Measurements from ENCODE around the gene ADAMTS2. TPM values are rescaled to one million over a fixed set of nuclear protein-coding genes. Genes with fewer than 3 reads are reported as not detected.

Gene ADAMTS2
- total and polyA plus RNA-seq, 2 donors (not counting 3 experiments of a cell fraction or from before 2014, with no cell fraction given) = not detected

DNA sequence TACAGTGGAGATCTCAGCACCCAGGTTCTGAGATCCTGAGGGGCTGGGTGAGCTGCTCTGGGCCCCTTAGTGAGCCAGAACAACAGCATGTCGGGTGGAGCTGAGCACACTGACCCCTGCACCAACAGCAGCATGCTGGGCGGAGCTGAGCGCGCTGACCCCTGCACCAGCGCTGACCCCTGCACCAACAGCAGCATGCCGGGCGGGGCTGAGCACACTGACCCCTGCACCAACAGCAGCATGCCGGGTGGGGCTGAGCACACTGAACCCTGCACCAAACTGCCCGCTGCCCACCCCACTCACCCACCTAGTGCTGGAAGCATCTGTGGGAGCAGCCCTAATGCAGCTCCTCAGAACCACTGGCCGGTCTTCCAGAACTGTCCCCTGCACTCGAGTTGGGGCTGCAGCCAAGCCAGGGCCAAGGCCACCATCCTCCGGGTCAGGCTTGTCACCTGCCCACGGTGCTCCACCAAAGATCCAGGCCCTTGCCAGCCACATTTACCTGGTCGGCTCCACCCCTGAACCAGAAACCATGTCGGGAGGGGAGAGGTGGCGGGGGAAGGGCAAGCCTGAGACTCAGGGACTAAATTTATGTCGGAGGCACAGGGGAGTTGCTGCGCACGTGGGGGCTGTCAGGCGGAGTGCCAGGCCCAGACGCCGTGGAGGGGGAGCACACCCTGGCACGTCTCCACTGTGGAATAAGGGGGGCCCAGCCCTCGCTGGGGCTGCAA, 80.3 kb downstream of the ADAMTS2 start:
- no peaks in the 10 kb centered on the region for H4K20me1 ChIP-seq (replicated peaks; ENCODE audit: control insufficient read depth, extremely low read depth, insufficient read depth, low read length)
- no peaks in the 10 kb centered on the region for H3K79me2 ChIP-seq (ENCODE audit: control insufficient read depth, insufficient read depth, low read length)
- no peaks in the 10 kb centered on the region for H3K9me1 ChIP-seq (replicated peaks; ENCODE audit: control insufficient read depth, extremely low read depth, insufficient read depth, low read length)
- DNase-seq (ENCODE audit: low read depth, low spot score) (no peak), FAIRE-seq (no peak)
- dilution Hi-C loops (cut with MboI; ENCODE audit: extremely low pct_ligation_motif_present, low sequenced_read_pairs) = no loop called here
- CTCF ChIA-PET = no interaction called here
- POLR2A ChIA-PET = no interaction called here
- no peaks in the 10 kb centered on the region for H3K9me3 ChIP-seq (replicated peaks; ENCODE audit: control insufficient read depth, insufficient read depth, low read length)
- no peak overlapping the region for H3K9ac ChIP-seq (replicated peaks; ENCODE audit: extremely low read depth, insufficient read depth, low read length)
- H2AFZ ChIP-seq (ENCODE audit: low read depth, low read length) = no peak overlapping the region
- H3K4me1 ChIP-seq (ENCODE audit: control insufficient read depth, extremely low read depth, insufficient read depth, low read length) = no peaks in the 10 kb centered on the region
- no peak overlapping the region for H3K27ac ChIP-seq (ENCODE audit: insufficient read depth, low read depth, low read length)
- BruUV-seq (replicated peaks) = no TSS peak
- H3K27me3 ChIP-seq (ENCODE audit: control insufficient read depth in 2 of 2, insufficient read depth in 2 of 2, low read length in 2 of 2) = no peaks in the 10 kb centered on the region
- H3K4me2 ChIP-seq (ENCODE audit: insufficient read depth, low read length) = no peak overlapping the region
- H3K4me3 ChIP-seq (replicated peaks in 1 of 3; ENCODE audit: insufficient read depth in 1 of 3, low read depth in 1 of 3, low read length in 3 of 3) = no peak overlapping the region
- no peaks in the 10 kb centered on the region for H3K36me3 ChIP-seq (ENCODE audit: control insufficient read depth in 2 of 2, extremely low read depth in 1 of 2, insufficient read depth in 2 of 2, low read length in 2 of 2)
- TF ChIP-seq JUN (IDR thresholded peaks at IDR 0.05; ENCODE audit: borderline replicate concordance, insufficient read depth, insufficient read length, low read depth) (no peak), MAX (IDR thresholded peaks at IDR 0.05; ENCODE audit: insufficient read depth, insufficient read length) (no peak), MYC (IDR thresholded peaks at IDR 0.05; ENCODE audit: low read depth, low read length) (no peak), POLR2A (IDR thresholded peaks at IDR 0.05; ENCODE audit: low read depth, low read length) (no peak)
- intact Hi-C loops (cut with micrococcal nuclease) = no loop called here

DNA sequence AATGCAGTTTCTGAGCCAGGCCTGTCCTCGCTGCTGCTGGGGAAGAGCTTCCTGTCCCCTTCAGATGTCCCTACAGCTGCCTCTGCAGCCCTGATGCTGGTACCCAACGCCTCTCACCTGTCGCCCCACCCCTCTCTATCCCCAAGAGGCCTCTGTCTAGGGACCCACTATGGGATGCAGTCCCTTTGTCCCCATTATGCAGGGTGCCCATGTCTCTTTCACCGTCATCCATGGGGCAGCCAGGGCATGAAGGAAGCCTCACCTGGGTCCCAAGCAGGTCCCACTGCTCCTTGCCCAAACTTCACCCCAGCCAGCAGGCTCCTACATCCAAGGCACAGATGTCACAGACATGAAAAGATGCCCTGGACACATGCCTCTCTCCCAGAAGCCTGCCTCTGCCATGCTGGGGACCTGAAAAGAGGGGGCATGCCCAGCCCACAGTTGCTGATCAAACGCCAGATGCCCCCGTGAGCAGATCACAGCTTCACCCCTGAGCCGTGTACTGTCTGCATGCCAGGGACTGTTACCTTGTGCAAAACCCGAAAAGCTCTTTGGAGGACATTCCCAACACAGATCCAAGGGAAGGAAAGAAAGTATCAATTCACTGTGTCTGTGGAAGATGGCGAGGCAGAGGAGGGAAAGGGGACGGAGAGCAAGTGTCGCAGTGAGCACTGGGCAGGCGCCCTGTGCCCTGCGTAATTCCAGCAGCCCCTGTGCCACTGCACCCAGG, 81.0 kb downstream of the ADAMTS2 start:
- Histone ChIP-seq H3K27me3 (ENCODE audit: control insufficient read depth in 2 of 2, insufficient read depth in 2 of 2, low read length in 2 of 2) (no peaks in the 10 kb centered on the region), H3K4me2 (ENCODE audit: insufficient read depth, low read length) (no peak overlapping the region), H3K9ac (replicated peaks; ENCODE audit: extremely low read depth, insufficient read depth, low read length) (no peak overlapping the region), H2AFZ (ENCODE audit: low read depth, low read length) (no peak overlapping the region), H3K79me2 (ENCODE audit: control insufficient read depth, insufficient read depth, low read length) (no peaks in the 10 kb centered on the region), H3K4me1 (ENCODE audit: control insufficient read depth, extremely low read depth, insufficient read depth, low read length) (no peaks in the 10 kb centered on the region), H3K4me3 (replicated peaks in 1 of 3; ENCODE audit: insufficient read depth in 1 of 3, low read depth in 1 of 3, low read length in 3 of 3) (no peak overlapping the region), H3K9me3 (replicated peaks; ENCODE audit: control insufficient read depth, insufficient read depth, low read length) (peaks cover 2% of the 10 kb centered on the region), H3K27ac (ENCODE audit: insufficient read depth, low read depth, low read length) (no peak overlapping the region), H4K20me1 (replicated peaks; ENCODE audit: control insufficient read depth, extremely low read depth, insufficient read depth, low read length) (no peaks in the 10 kb centered on the region), H3K36me3 (ENCODE audit: control insufficient read depth in 2 of 2, extremely low read depth in 1 of 2, insufficient read depth in 2 of 2, low read length in 2 of 2) (no peaks in the 10 kb centered on the region), H3K9me1 (replicated peaks; ENCODE audit: control insufficient read depth, extremely low read depth, insufficient read depth, low read length) (no peaks in the 10 kb centered on the region)
- DNase-seq (ENCODE audit: low read depth, low spot score) = no peak
- intact Hi-C loops (cut with micrococcal nuclease) (no loop called here), dilution Hi-C loops (cut with MboI; ENCODE audit: extremely low pct_ligation_motif_present, low sequenced_read_pairs) (no loop called here)
- TF ChIP-seq POLR2AphosphoS5 (IDR thresholded peaks at IDR 0.05; ENCODE audit: insufficient read depth, low read depth, low read length) = no peak
- no peak for TF ChIP-seq POLR2A (IDR thresholded peaks at IDR 0.05; ENCODE audit: low read depth, low read length)
- TF ChIP-seq MYC (IDR thresholded peaks at IDR 0.05; ENCODE audit: low read depth, low read length) = no peak
- TF ChIP-seq JUN (IDR thresholded peaks at IDR 0.05; ENCODE audit: borderline replicate concordance, insufficient read depth, insufficient read length, low read depth) = no peak
- TF ChIP-seq CTCF (IDR thresholded peaks at IDR 0.05; ENCODE audit: extremely low read depth in 1 of 2, insufficient read depth in 1 of 2, low read depth in 1 of 2, low read length in 2 of 2) = no peak
- TF ChIP-seq FOS (IDR thresholded peaks at IDR 0.05; ENCODE audit: borderline replicate concordance, insufficient read depth, low read length) = no peak
- TF ChIP-seq MAX (IDR thresholded peaks at IDR 0.05; ENCODE audit: insufficient read depth, insufficient read length) = no peak
- TF ChIP-seq EZH2 (IDR thresholded peaks at IDR 0.05; ENCODE audit: borderline replicate concordance, low read depth, low read length, severe bottlenecking) = no peak
- no peak for TF ChIP-seq GATA2 (IDR thresholded peaks at IDR 0.05; ENCODE audit: insufficient read depth, insufficient read length, low read depth, low read length)
- CTCF ChIA-PET = no interaction called here
- no peak for FAIRE-seq
- POLR2A ChIA-PET = no interaction called here
- BruUV-seq (replicated peaks) = no TSS peak
